PC-3 (cell line): Measurements from ENCODE around the gene SLC25A26.

Source experiments
- CTCF ChIP-seq: fragments of 300-600 bp; sonication (generic); conservative IDR thresholded peaks from 2 replicates; pipeline ENCODE4 v1.5.1; 2017; ENCODE audit warnings: antibody characterized with exemption, low read depth, mild to moderate bottlenecking, low read length
- EZH2phosphoT487 ChIP-seq: fragments of 300-600 bp; sonication (generic); IDR thresholded peaks from 2 replicates; pipeline ENCODE4 v1.6.1; 2018; ENCODE audit warnings: mild to moderate bottlenecking, antibody characterized with exemption, low read length, borderline replicate concordance

GRCh38 chr3:66406831-66407610 lies 186.2 kb downstream of the SLC25A26 start:
- no peak for TF ChIP-seq CTCF
- TF ChIP-seq EZH2phosphoT487: no peak
